Stimulated activated effector memory CD8-positive, alpha-beta T cell treated with anti-CD3 and anti-CD28 coated beads, Interleukin-12 subunit alpha, Interleukin-12 subunit beta, amount 100 ng/mL, for 72 hours (primary cell): ENCODE measurements around the gene DNAH17.
A peak's percentile ranks its signal among the peaks of the same experiment; 100 is the strongest.
"Not testable (repeated sequence)": the region's sequence is repeated elsewhere in the genome, so short reads cannot be mapped to it uniquely, and the experiment has no call there.

Experiments used
- ATAC-seq: fragments of 150-1000 bp; cut with Tn5 transposase; 2 replicates; pipeline ENCODE4 v1.10.0; 2021
- DNase-seq, 2 donors: peaks; one replicate each; pipeline ENCODE4 v3.0.0; 2021 to 2022; ENCODE audit warnings: low spot score in 2 of 2
- H3K27ac Mint-ChIP-seq: one replicate; pipeline ENCODE4 v1.8.0; 2022; ENCODE audit warnings: mild to moderate bottlenecking, mixed read lengths
- H3K36me3 Mint-ChIP-seq: one replicate; pipeline ENCODE4 v1.8.0; 2022; ENCODE audit warnings: mild to moderate bottlenecking, mixed read lengths
- H3K4me1 Mint-ChIP-seq: one replicate; pipeline ENCODE4 v1.8.0; 2022; ENCODE audit warnings: mixed read lengths
- H3K4me3 Mint-ChIP-seq: one replicate; pipeline ENCODE4 v1.8.0; 2022; ENCODE audit warnings: mild to moderate bottlenecking, mixed read lengths
- H3K9me3 Mint-ChIP-seq: one replicate; pipeline ENCODE4 v1.8.0; 2022; ENCODE audit warnings: mixed read lengths

The DNAH17 gene

DNA sequence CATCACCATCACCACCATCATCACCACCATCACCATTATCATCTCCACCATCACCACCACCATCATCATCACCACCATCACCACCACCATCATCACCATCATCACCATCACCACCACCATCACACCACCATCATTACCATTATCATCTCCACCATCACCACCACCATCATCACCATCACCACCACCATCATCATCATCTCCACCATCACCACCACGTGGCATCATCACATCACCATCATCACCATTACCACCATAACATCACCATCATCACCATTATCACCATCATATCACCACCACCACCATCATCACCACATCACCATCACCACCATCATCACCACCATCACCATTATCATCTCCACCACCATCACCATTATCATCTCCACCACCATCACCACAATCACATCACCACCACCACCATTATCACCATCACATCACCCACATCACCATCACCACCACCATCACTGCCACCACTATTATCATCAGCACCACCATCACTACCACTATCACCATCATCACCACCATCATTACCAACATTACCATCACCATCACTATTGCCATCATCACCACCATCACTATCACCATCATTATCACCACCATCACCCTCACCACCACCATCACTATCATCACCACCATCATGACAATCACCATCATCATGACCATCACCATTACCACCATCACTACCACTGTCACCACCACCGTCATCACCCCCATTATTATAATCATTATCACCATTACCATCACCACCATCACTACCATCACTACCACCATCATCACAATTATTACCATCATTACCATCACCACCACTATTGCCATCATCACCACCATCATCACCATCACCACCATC lies 99.1 kb downstream of the DNAH17 start:
- H3K9me3 Mint-ChIP-seq, result no peaks in the 10 kb centered on the region
- no peak overlapping the region for H3K27ac Mint-ChIP-seq
- DNase-seq (no peak), ATAC-seq (no peak)
- no peak overlapping the region for H3K4me3 Mint-ChIP-seq
- peaks cover 22% of the 10 kb centered on the region for H3K4me1 Mint-ChIP-seq
- peaks cover 5% of the 10 kb centered on the region for H3K36me3 Mint-ChIP-seq

DNA sequence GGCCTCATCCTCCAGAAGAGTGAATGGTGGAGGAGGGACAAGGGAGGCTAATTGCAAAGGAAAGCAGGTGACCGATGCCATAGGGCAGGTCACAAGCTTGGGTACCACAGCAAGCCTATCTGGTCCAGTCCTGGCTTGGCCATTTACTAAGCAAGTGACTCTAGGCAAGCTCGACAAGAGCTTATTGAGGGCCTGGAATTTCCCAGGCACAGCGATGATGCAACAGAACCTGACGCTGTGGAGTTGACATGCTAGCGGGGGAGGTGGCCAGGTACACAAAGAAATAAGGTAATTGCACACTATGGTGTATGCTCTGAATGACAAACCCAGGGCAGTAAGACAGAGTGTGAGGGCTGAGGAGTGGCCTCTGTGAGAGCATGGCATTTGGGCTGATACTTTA lies 100.2 kb downstream of the DNAH17 start:
- no peak overlapping the region for H3K27ac Mint-ChIP-seq
- no peak for ATAC-seq
- H3K9me3 Mint-ChIP-seq, result no peaks in the 10 kb centered on the region
- DNase-seq, result no peak
- H3K4me3 Mint-ChIP-seq, result no peak overlapping the region
- peaks cover 29% of the 10 kb centered on the region for H3K4me1 Mint-ChIP-seq
- peaks cover 5% of the 10 kb centered on the region for H3K36me3 Mint-ChIP-seq

DNA sequence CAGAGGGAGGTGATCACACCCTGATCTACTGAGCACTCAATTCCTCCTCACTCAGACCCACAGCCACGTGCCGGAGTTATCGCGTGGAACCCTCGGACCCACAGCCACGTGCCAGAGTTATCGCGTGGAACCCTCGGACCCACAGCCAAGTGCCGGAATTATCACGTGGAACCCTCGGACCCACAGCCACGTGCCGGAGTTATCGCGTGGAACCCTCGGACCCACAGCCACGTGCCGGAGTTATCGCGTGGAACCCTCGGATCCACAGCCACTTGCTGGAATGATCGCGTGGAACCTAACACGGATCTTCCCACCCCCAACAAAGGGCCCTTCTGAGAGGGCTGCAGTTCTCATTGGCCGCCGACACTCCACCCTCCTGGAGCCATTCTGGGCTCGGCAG lies 101.0 kb downstream of the DNAH17 start:
- DNase-seq, result no peak
- Mint-ChIP-seq H3K27ac (no peak overlapping the region), H3K4me1 (peaks cover 29% of the 10 kb centered on the region), H3K4me3 (no peak overlapping the region), H3K9me3 (no peaks in the 10 kb centered on the region), H3K36me3 (peaks cover 5% of the 10 kb centered on the region)
- ATAC-seq, result no peak

DNA sequence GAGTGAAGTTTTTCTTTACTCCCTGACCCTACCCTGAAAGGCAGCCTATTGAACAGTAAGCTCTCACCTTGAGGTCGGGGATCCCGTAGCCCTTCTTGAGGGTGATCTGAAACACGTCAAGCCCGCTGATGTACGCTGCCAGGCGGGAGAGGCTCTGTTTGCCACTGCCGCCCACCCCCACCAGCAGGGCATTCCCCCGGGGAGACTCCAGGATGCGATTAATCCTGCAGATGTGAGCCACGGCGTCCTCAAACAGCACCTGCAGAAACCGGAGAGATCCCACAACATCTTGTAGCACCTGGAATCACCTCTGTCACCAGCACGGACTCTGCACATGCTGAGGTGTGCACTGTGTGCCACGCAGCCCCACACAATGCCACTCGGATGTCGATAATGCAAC lies 102.0 kb downstream of the DNAH17 start:
- Mint-ChIP-seq H3K27ac (no peak overlapping the region), H3K4me3 (no peak overlapping the region), H3K4me1 (peaks cover 29% of the 10 kb centered on the region), H3K9me3 (no peaks in the 10 kb centered on the region), H3K36me3 (peaks cover 5% of the 10 kb centered on the region)
- ATAC-seq, result no peak
- no peak for DNase-seq

DNA sequence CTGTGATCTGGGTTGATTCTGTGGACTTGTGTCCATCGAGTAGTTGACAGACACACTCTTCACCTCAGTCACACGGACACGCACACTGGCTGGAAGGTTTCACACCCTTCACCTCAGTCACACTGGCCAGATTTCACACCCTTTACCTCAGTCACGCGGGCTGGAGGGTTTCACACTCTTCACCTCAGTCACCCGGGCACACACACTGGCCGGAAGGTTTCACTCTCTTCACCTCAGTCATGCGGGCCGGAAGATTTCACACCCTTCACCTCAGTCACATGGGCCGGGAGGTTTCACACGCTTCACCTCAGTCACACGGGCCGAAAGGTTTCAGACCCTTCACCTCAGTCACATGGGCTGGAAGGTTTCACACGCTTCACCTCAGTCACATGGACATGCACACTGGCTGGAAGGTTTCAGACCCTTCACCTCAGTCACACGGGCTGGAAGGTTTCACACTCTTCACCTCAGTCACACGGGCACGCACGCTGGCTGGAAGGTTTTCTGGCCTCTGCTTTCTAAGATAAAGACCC lies 102.5 kb downstream of the DNAH17 start:
- Mint-ChIP-seq H3K36me3 (peaks cover 5% of the 10 kb centered on the region), H3K4me1 (peaks cover 29% of the 10 kb centered on the region), H3K4me3 (no peak overlapping the region), H3K27ac (no peak overlapping the region), H3K9me3 (no peaks in the 10 kb centered on the region)
- ATAC-seq (peak; percentile 91), DNase-seq (peak in 1 of 2 donors; percentile 68)

DNA sequence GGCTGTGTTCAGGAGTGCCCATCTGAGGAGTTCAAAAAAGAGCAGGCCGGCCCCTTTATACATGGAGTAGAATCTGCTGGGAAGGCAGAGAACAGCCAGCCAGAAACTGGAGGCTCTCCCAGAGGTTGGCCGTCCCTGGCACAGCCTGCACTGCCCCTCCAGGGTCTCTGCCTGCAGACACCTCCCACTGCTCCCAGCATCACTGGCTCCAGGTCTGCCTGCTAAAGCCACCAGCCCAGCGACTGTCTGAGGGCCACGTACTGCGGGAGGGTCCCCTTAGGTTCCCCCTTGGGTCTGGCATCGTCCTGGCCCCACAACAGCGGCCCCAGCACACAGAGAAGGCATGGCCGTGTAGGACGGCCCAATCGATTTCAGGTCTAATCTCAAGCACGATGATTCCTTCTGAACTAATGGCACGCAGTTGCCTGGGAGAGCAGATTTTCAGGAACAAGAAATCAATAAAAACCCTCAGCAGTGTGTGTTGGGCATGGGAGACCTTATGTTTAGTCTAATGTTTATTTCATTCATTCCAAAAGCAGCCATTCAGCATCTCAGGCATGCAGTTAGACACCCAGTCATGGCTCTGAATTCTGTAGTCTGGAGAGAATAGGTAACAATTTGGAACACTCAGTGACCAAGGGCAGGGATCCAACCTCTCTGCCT lies 103.1 kb downstream of the DNAH17 start:
- Mint-ChIP-seq H3K36me3 (peaks cover 5% of the 10 kb centered on the region), H3K27ac (no peak overlapping the region), H3K4me1 (peaks cover 29% of the 10 kb centered on the region), H3K4me3 (no peak overlapping the region), H3K9me3 (no peaks in the 10 kb centered on the region)
- no peak for DNase-seq
- no peak for ATAC-seq

DNA sequence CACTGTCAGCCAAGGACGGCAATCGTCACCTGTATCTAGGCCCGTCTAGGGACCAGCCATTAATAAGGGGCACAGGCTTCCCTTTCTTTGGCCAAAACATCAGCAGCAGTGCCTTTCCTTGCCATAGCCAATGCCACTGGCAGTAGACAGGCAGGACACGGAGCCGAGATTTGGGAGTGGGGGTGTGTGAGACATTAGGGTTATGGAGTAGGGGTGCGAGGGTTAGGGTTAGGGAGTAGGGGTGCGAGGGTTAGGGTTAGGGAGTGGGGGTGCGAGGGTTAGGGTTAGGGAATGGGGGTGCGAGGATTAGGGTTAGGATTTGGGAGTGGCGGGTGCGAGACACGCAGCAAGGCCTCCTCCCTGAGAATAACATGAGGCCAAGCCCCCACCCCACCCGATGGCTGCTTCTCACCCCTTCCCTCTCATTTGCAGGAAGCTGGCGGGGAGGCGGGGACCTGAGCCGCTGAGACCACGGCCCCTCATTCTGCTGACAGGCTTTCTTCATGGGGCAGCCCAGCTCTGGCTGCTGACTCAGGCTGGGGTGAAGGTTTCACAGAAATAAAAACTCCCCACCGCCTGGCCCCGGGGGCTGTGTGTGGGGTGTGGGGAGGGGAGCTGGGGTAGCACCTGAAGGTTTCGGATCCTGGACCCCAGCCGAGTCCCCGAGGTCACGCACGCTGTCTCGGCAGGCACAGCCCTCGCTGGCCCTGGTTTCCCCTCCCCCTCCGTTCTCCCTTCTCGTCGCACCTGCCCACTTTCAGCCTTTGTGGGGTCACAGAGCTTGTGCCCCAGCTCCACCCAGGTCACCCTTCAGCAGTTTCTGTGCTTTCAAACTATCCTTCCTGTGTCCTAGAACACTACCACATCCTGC lies 104.9 kb downstream of the DNAH17 start:
- no peak for ATAC-seq
- Mint-ChIP-seq H3K9me3 (no peaks in the 10 kb centered on the region), H3K4me3 (peak overlapping the region; percentile 18), H3K27ac (peak overlapping the region; percentile 43), H3K4me1 (peaks cover 29% of the 10 kb centered on the region), H3K36me3 (peaks cover 5% of the 10 kb centered on the region)
- DNase-seq, result no peak

DNA sequence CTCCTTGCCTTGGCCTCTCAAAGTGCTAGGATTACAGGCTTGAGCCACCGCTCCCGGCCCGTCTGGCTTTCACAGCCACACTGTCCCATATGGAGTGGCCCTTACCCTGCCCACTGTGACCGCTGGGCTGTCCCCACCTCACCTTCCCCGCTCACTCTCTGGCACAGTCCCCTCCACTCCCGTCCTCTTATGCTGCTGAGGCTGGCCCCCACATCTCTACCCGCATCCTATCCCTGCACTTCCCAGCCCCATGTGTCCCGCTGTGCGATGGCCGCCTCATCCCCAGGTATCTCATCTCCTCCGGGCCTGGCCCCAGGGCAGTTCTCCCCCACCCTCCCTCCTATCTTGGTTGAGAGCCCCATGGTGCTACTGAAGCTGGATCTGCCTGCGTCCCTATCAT lies 105.6 kb downstream of the DNAH17 start:
- H3K36me3 Mint-ChIP-seq, result peaks cover 5% of the 10 kb centered on the region
- H3K9me3 Mint-ChIP-seq, result no peaks in the 10 kb centered on the region
- H3K27ac Mint-ChIP-seq, result no peak overlapping the region
- H3K4me1 Mint-ChIP-seq, result peaks cover 29% of the 10 kb centered on the region
- no peak overlapping the region for H3K4me3 Mint-ChIP-seq
- DNase-seq (no peak), ATAC-seq (no peak)

DNA sequence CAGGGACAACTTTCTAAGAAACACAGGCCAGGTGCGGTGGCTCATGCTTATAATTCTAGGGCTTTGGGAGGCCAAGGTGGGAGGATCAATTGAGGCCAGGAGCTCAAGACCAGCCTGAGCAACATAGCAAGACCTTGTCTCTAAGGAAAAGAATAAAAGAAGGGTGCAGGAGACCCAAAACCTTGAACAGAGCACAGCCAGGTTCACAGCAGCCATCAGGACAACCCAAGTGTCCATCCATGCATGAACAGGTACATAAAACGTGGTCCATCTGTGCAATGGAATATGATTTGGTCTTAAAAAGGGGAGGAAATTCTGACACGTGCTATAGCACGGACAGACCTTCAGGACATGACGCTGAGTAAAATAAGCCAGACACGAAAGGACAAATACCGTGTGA lies 107.8 kb downstream of the DNAH17 start:
- peaks cover under 1% of the 10 kb centered on the region for H3K36me3 Mint-ChIP-seq
- H3K4me3 Mint-ChIP-seq, result no peak overlapping the region

DNA sequence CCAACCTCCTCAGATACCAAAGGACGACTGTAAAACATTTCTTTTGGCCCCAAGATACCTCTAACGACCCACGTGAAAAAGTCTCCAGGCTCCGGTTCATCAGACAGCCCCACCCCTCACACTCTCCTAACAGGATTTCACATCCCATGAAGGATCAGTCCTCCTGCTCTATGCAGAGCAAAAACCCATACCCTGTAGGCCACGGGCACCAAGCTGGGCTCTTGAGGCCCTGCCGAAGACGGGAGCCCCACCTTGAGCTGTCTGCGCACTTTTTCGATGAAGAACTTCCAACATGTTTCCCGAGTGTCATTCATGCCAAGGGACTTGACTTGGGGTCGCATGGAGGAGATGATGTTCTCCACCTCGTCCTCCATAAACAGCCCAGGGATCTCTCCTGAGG lies 108.8 kb downstream of the DNAH17 start:
- no peaks in the 10 kb centered on the region for H3K9me3 Mint-ChIP-seq
- ATAC-seq (no peak), DNase-seq (no peak)
- H3K36me3 Mint-ChIP-seq, result no peaks in the 10 kb centered on the region
- H3K4me3 Mint-ChIP-seq, result no peak overlapping the region
- no peak overlapping the region for H3K27ac Mint-ChIP-seq
- peaks cover 9% of the 10 kb centered on the region for H3K4me1 Mint-ChIP-seq

More for the DNA sequence above, 107.8 kb downstream of the DNAH17 start:
- no peak for ATAC-seq
- no peak overlapping the region for H3K27ac Mint-ChIP-seq
- no peaks in the 10 kb centered on the region for H3K9me3 Mint-ChIP-seq
- H3K4me1 Mint-ChIP-seq, result peaks cover 16% of the 10 kb centered on the region
- no peak for DNase-seq

DNA sequence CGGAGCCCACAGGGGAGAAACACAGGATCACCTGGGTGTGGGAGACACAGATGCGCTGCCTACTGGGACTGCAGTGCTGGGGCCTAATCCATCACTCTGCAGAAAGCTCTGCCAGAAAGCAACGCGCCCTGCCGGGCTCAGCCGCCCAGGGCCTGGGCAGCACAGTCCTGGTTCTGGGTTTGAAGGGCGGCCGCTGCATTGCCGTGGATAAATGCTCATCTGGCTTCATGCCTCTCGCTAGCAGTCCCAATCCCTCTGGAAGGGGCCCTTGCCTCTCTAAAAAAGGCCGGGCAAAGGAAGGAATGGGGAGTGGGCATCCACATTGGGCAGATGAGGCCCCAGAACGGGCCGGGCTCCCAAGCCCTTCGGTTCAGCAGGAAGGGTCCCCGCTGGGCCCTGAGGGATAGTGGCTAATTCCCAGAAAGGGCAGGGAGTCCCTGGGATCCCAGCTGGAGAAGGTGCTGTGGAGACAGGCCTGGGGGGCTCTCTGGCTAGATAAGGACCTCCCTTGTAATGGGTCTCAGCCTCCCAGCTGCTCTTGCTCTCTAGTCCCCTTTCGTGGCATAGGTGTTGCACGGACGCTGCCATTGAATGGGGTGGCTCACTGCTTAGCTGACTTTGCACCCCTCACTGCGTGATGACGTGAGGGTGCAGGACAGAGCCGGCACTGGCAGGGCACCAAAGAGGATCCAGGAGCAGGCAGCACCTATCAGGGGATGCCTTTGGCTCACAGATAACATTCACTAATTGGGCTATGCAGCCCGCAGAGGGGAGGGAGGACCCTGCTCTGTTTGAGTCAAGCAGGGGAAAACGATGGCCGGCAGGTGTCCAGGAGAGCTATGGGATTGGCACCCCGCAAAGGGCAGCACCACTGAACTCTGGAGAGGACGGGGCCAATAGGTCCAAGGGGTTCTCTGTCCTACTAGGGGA lies 110.1 kb downstream of the DNAH17 start:
- Mint-ChIP-seq H3K4me3 (no peak overlapping the region), H3K27ac (no peak overlapping the region), H3K9me3 (no peaks in the 10 kb centered on the region), H3K36me3 (no peaks in the 10 kb centered on the region), H3K4me1 (no peaks in the 10 kb centered on the region)
- DNase-seq (no peak), ATAC-seq (no peak)

DNA sequence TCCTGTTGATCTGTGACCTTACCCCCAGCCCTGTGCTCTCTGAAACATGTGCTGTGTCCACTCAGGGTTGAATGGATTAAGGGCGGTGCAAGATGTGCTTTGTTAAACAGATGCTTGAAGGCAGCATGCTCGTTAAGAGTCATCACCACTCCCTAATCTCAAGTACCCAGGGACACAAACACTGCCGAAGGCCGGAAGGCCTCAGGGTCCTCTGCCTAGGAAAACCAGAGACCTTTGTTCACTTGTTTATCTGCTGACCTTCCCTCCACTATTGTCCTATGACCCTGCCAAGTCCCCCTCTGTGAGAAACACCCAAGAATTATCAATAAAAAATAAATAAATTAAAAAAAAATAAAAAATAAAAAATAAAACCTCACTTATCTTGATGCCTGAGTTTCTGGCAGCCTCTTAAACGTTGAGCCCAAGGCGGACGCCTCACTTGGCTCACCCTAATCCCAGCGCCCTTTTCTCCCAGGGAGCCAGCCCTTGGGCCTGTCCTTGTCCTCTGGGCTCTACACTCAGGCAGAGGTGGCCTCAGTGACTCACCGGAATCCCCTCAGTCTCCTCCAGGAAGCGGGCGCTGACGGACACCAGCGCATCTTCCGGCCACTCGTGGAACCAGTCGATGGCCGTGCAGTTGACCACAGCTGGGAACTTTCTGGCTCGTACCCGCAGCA lies 110.9 kb downstream of the DNAH17 start:
- H3K4me1 Mint-ChIP-seq, DNase-seq, H3K4me3 Mint-ChIP-seq, H3K9me3 Mint-ChIP-seq, ATAC-seq, H3K27ac Mint-ChIP-seq, H3K36me3 Mint-ChIP-seq: not testable (repeated sequence)

DNA sequence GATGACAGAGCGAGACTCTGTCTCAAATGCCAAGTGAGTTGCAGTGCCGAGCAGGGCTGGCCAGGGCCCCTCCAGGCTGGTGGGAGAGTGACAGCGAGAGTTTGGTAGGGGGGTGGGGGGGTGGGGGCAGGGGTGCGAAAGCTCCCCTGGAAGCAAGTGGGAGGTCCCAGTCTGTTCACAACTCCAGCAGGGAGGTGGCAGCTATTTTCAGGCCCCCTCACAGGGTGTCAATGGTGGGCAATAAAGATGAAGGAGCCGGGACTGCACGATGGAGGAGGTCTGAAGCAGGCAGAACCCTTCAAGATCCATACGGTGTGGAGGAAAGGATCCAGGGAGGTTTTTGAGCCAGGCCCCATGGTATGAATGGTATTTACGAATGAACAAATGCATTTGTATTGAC lies 115.0 kb downstream of the DNAH17 start:
- Mint-ChIP-seq H3K36me3 (no peaks in the 10 kb centered on the region), H3K27ac (no peak overlapping the region), H3K4me1 (no peaks in the 10 kb centered on the region), H3K9me3 (no peaks in the 10 kb centered on the region), H3K4me3 (no peak overlapping the region)
- DNase-seq, result no peak
- ATAC-seq, result no peak

DNA sequence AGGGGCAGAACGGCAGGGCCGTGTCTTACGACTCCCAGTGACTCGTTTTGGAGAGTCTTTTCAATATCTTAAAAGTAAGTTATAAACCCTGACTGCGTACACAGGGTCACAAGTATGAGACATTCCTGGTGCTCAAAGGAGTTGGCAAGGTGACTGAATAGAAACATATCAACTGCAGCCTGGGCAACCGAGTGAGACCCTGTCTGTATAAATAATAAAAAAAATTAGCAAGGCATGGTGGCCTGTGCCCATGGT lies 115.5 kb downstream of the DNAH17 start:
- H3K4me3 Mint-ChIP-seq, result no peak overlapping the region
- H3K4me1 Mint-ChIP-seq, result no peaks in the 10 kb centered on the region
- ATAC-seq (no peak), DNase-seq (no peak)
- H3K27ac Mint-ChIP-seq, result no peak overlapping the region
- no peaks in the 10 kb centered on the region for H3K9me3 Mint-ChIP-seq
- H3K36me3 Mint-ChIP-seq, result no peaks in the 10 kb centered on the region
